NCI-H1105 treated with DMSO at 0.1 percent for 48 hours (cell line): ENCODE measurements around the gene SETBP1.

Experiments used
- DNase-seq: peaks from one replicate; lab custom pipeline; 2025; lab: John Stamatoyannopoulos, UW

Gene SETBP1

GRCh38 chr18:45110577-45111501 is 430.2 kb downstream of the SETBP1 start:
- DNase-seq, result no peak

GRCh38 chr18:45111502-45111848 is 430.8 kb downstream of the SETBP1 start:
- DNase-seq, result no peak

- no peak for DNase-seq
These were observed 432.0 kb downstream of the SETBP1 start for GRCh38 chr18:45112682-45113081.

- no peak for DNase-seq
These were observed 435.4 kb downstream of the SETBP1 start for GRCh38 chr18:45116116-45116515.
